Breast epithelium (tissue), 4 donors: Measurements from ENCODE around the gene WIPF1. TPM values are rescaled to one million over a fixed set of nuclear protein-coding genes. Genes with fewer than 3 reads are reported as not detected.

Source experiments
- DNase-seq, 2 donors: peaks; one replicate each; pipeline ENCODE4 v3.0.0-alpha.2; 2019; ENCODE audit warnings: low spot score in 2 of 2
- H3K27ac ChIP-seq, 2 donors: fragments of 200-600 bp; sonication (generic) in 1 of 2; one replicate each; pipeline ENCODE4 v1.5.1; 2016 to 2019; ENCODE audit warnings: mild to moderate bottlenecking in 1 of 2
- H3K27me3 ChIP-seq, 2 donors: fragments of 200-600 bp; sonication (generic) in 1 of 2; one replicate each; pipeline versions ENCODE4 v1.5.1 to v1.6.0; 2017 to 2019; ENCODE audit warnings: control low read depth in 1 of 2, mild to moderate bottlenecking in 1 of 2
- H3K36me3 ChIP-seq: fragments of 200-600 bp; one replicate; pipeline ENCODE4 v1.5.1; 2019
- H3K4me1 ChIP-seq, 2 donors: fragments of 200-600 bp; sonication (generic); one replicate each; pipeline ENCODE4 v1.5.1; 2016 to 2019; ENCODE audit warnings: control low read depth in 1 of 2
- H3K4me3 ChIP-seq, 3 donors: fragments of 200-600 bp; sonication (generic); 1 replicate in 2 of 3; 2 replicates in 1 of 3; pipeline ENCODE4 v1.5.1; 2016 to 2019; ENCODE audit warnings: mild to moderate bottlenecking in 3 of 3, moderate library complexity in 2 of 3
- H3K9me3 ChIP-seq, 2 donors: fragments of 200-600 bp; sonication (generic) in 1 of 2; one replicate each; pipeline ENCODE4 v1.5.1; 2016 to 2019; ENCODE audit warnings: control low read depth in 1 of 2
- POLR2A ChIP-seq: fragments of 450-650 bp; IDR thresholded peaks from one replicate; pipeline ENCODE4 v1.6.1; 2016; ENCODE audit warnings: antibody characterized with exemption, mild to moderate bottlenecking, moderate library complexity
- POLR2AphosphoS5 ChIP-seq, 3 donors: sonication (generic); formaldehyde crosslinking; IDR thresholded peaks; one replicate each; pipeline ENCODE4 v1.6.1; 2017; ENCODE audit warnings: antibody characterized with exemption in 3 of 3
- intact Hi-C: fragments of 100-400 bp; cut with DNase I; formaldehyde crosslinking; loops from one replicate; pipeline ENCODE4 v1.15.1; 2023; ENCODE audit warnings: low total_unique reads
- total RNA-seq, 3 donors: library from RNA; depleted of rRNA; stranded (reverse); fragments of >200 nt; gene quantifications; one replicate each; pipeline ENCODE4 v1.1.0, GENCODE V29; 2016
- TF ChIP-seq, protein P1 (sequence below), 3 donors: fragments of 450-650 bp; IDR thresholded peaks; one replicate each; pipeline ENCODE4 v1.5.1; 2016 to 2017; ENCODE audit warnings: antibody characterized with exemption in 3 of 3, mild to moderate bottlenecking in 3 of 3, moderate library complexity in 3 of 3

The WIPF1 gene
- total RNA-seq, 3 donors from 2014 or later: 17.6 to 43.2 (median 24.9) TPM

DNA sequence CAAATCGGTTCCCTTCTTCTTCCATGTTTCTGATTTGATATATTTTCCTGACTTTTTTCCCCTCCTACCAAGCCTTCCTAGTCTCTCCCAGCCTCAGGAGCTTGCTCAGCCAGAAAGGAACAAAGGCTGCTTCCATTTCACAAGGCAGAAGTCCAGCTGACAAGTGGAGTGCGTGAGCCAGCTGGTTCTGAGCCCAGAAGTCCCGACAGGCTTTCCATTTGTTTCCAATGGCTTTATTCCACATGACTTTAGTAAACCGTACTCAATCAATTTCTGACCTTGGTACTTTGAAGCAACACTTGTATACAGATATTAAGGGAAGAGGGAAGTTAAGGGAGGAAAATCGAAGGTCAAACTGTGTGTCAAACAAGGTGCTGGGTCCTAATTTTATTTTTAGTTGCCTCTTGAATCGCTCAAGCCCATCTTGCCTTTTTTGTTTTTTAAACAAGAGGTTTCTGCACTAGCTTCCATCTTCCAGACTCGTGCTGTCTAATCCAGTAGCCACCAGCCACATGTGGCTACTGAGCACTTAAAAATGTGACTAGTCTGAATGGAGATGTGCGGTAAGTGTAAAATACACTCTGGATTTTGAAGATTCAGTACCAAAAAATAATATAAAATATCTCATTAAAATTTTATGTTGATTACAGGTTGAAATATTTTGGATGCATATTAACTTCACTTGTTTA is 36.2 kb downstream of the WIPF1 start:
- peak overlapping the region in 1 of 2 donors; percentile 29 for H3K27ac ChIP-seq
- peak in 1 of 2 donors; percentile 50 for DNase-seq
- H3K9me3 ChIP-seq: no peaks in the 10 kb centered on the region
- TF ChIP-seq POLR2A (no peak), POLR2AphosphoS5 (IDR thresholded peaks at IDR 0.05) (no peak)
- TF ChIP-seq, protein P1, sequence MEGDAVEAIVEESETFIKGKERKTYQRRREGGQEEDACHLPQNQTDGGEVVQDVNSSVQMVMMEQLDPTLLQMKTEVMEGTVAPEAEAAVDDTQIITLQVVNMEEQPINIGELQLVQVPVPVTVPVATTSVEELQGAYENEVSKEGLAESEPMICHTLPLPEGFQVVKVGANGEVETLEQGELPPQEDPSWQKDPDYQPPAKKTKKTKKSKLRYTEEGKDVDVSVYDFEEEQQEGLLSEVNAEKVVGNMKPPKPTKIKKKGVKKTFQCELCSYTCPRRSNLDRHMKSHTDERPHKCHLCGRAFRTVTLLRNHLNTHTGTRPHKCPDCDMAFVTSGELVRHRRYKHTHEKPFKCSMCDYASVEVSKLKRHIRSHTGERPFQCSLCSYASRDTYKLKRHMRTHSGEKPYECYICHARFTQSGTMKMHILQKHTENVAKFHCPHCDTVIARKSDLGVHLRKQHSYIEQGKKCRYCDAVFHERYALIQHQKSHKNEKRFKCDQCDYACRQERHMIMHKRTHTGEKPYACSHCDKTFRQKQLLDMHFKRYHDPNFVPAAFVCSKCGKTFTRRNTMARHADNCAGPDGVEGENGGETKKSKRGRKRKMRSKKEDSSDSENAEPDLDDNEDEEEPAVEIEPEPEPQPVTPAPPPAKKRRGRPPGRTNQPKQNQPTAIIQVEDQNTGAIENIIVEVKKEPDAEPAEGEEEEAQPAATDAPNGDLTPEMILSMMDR (IDR thresholded peaks at IDR 0.05): no peak
- no peaks in the 10 kb centered on the region for H3K36me3 ChIP-seq
- H3K27me3 ChIP-seq: no peaks in the 10 kb centered on the region
- H3K4me1 ChIP-seq: no peaks in the 10 kb centered on the region
- intact Hi-C loops: no loop called here
- no peak overlapping the region for H3K4me3 ChIP-seq

DNA sequence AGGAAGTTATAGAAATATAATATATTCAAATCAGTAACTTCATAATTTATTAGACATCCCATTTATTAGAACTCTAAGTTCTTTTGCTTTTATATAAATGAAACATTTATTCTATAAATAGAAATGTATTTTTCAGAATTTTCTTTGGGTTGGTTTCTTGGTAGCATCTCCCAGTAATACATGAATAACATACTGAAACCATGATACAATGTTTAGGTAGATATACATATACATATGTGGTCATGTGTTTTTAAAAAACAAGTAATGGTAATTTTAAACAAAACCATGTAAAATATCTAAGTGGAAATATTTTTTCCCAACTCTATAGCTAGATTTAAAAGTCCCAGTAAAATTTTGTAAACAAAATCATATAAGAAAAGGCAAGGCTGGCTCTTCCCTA is 36.9 kb downstream of the WIPF1 start:
- no peak for TF ChIP-seq POLR2A
- TF ChIP-seq POLR2AphosphoS5 (IDR thresholded peaks at IDR 0.05): no peak
- TF ChIP-seq, protein P1 (IDR thresholded peaks at IDR 0.05): no peak
- Histone ChIP-seq H3K27ac (no peak overlapping the region), H3K36me3 (no peaks in the 10 kb centered on the region), H3K4me3 (no peak overlapping the region), H3K4me1 (no peaks in the 10 kb centered on the region), H3K27me3 (no peaks in the 10 kb centered on the region), H3K9me3 (no peaks in the 10 kb centered on the region)
- intact Hi-C loops: no loop called here
- DNase-seq: no peak

DNA sequence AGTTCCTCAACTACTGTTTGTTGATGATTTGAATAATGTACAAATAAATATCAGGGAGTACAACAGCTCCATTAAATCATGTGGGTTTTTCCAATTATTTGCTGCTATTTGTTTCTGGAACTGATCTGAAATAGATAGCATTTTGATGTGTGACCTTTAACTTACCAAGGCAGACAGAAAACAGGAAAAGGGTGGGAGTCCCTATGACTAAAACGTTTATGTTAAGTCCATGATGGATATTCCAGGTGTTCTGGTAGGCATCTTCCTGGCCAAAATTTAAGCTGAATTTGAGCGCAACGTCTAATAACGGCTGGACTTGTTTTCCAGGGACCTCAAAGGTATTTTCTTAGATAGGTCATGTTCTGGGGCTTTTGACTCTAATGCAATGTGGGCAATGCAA is 41.6 kb downstream of the WIPF1 start:
- TF ChIP-seq POLR2AphosphoS5 (IDR thresholded peaks at IDR 0.05) (no peak), POLR2A (no peak)
- TF ChIP-seq, protein P1 (IDR thresholded peaks at IDR 0.05): no peak
- H3K36me3 ChIP-seq: no peaks in the 10 kb centered on the region
- intact Hi-C loops: no loop called here
- no peaks in the 10 kb centered on the region for H3K27me3 ChIP-seq
- H3K27ac ChIP-seq: no peak overlapping the region
- no peak for DNase-seq
- H3K4me1 ChIP-seq: no peaks in the 10 kb centered on the region
- H3K4me3 ChIP-seq: no peak overlapping the region
- peaks cover 0 to 9% of the 10 kb centered on the region in 2 donors for H3K9me3 ChIP-seq

DNA sequence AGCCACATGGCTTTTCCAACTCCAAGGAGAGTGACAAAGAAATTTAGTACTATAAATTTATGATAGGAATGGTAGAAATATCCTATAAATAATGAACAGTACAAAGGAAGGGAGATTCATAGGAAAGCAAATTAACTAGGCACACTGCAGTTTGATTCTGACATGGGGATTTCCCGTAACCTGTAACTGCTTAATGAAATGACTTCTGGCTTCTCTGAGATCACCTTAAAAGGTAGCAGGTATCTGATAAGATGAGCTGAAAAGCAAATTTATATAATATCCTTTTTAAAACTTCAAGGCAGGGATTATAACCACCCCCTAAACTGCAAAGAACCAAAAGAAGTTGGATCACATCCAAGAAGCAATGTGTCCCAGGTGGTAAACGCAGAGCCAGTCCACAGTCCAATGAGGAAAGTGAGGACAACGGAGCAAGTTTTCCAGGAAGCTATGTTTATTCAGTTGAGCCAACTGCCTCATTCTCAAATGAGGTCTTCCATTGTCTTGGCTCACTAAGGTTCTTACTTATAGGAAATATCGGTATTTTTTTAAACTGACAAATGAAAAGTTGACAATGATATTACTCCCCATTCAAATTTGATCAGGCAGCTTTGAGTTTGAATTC is 43.0 kb downstream of the WIPF1 start:
- peaks cover 0 to 9% of the 10 kb centered on the region in 2 donors for H3K9me3 ChIP-seq
- no peaks in the 10 kb centered on the region for H3K36me3 ChIP-seq
- no peaks in the 10 kb centered on the region for H3K27me3 ChIP-seq
- no peak overlapping the region for H3K27ac ChIP-seq
- TF ChIP-seq POLR2A: no peak
- TF ChIP-seq, protein P1 (IDR thresholded peaks at IDR 0.05): no peak
- TF ChIP-seq POLR2AphosphoS5 (IDR thresholded peaks at IDR 0.05): no peak
- DNase-seq: no peak
- no peaks in the 10 kb centered on the region for H3K4me1 ChIP-seq
- intact Hi-C loops: no loop called here
- H3K4me3 ChIP-seq: no peak overlapping the region

DNA sequence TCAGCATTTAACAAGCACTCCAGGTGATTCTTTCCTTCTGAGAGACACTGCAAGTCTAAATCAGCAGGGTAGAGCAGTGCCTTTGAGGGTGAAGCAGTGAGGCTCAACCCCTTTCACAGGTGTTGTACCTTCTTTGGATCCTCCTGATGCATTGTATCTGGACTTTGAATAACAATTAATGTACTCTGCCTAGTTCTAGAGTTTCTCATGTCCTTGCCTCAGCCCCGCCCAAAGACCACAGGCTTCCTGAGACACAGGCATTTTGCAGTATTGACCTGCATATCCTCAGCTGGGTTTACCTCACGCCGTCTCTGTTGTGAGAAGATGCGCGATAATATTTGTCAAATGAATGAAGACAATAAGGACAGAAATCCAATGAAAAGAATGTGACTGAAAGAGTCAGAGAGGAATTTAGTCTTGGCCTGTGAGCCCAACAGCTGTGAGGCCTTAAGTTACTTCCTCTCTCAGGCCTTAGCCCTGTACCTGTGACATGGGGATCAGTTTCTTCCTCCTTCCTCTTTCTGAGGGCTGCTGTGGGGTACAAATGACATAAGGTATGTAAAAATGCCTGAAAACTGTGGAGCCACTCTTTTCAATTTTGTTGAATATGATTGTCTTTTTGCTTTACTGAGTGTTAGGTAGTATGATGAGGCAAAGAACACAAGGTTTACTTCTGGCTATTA is 43.7 kb downstream of the WIPF1 start:
- intact Hi-C loops: no loop called here
- Histone ChIP-seq H3K36me3 (no peaks in the 10 kb centered on the region), H3K4me3 (no peak overlapping the region), H3K4me1 (no peaks in the 10 kb centered on the region), H3K9me3 (peaks cover 0 to 9% of the 10 kb centered on the region in 2 donors), H3K27me3 (no peaks in the 10 kb centered on the region), H3K27ac (no peak overlapping the region)
- no peak for DNase-seq
- TF ChIP-seq POLR2AphosphoS5 (IDR thresholded peaks at IDR 0.05) (no peak), POLR2A (no peak)
- TF ChIP-seq, protein P1 (IDR thresholded peaks at IDR 0.05): no peak
